ENCODE data around the gene KNG1. TPM values are rescaled to one million over a fixed set of nuclear protein-coding genes. Genes with fewer than 3 reads are reported as not detected.

KNG1 gene
- not detected in 2 replicates for total RNA-seq

DNA sequence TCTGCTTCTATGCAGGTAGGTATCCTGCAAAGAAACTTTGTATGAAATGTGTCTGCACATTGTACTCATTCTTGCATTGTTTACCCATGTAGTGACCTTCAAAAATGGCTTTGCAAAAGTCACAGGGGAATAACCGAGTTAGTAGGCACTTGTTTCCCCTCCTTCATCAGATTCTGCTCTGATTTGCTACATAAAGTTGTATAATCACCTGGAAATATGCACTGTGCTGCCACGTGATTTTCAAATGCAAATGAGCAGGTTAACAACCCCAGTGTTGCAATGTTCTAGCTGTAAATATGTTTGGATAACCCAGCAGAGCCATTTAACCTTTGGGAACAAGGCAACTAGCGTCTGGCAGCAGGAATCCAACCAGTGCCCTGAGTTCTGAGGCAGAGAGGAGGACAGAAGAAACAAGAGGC, at the start of gene KNG1:
Gene KNG1, plus strand, starts transcription at position 321 of the 419 bp plus-strand sequence. CDS start 184 bp downstream, outside the sequence.

DNA sequence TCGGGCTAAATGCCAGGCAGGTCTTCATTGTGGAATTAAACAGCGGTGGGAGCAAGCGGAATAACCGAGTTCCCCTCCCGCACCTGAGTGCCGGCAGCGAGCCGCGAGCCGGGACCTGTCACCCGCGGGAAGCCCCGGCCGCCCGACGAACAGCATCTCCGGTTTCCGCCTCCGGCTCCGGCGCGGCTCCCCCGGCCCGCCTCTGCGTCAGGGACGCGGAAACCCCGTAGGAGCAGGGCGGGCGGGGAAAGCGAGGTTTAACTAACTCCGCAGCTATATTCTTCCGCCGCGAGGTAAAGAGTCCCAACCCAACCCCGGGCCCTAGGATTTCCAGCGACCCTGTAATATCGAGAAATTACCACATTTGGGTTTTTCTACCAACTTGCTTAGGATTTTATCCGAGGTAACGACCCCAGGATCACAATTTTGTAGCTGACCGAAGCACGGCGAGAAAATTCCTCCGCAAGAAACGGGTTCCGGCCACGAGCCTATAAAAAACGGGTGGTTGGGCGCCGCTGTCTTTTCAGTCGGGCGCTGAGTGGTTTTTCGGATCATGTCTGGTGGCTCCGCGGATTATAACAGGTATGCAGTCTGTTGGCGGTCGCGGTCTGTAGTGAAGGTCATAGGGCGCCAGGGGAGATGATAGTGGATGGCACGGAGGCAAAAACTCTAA, 66.0 kb downstream of the KNG1 start, which contains the start of gene EIF4A2:
Gene EIF4A2, plus strand, starts transcription at position 520 of the 673 bp plus-strand sequence. Its CDS starts 34 bp downstream, at position 554.

Small RNAs within 50 kb of the gene (small RNA-seq; reads per million reads assigned to genes)
- gene RF00092 (not detected), gene RNU6-1105P (not detected), gene SNORA4 (not detected), gene SNORA63 (not detected), gene SNORA81 (not detected), gene SNORD2 (not detected)

Other genes starting within 250 kb of the KNG1 start
- 1.8 and 2.3 TPM in 2 replicates for gene CRYGS, start 173.0 kb upstream of the KNG1 start, total RNA-seq
- gene TBCCD1, start 150.0 kb upstream of the KNG1 start, total RNA-seq: 14.7 and 19.7 TPM in 2 replicates
- gene DNAJB11, start 146.6 kb upstream of the KNG1 start, total RNA-seq: 26.1 and 37.9 TPM in 2 replicates
- gene AHSG, start 104.3 kb upstream of the KNG1 start, total RNA-seq: not detected in 2 replicates
- not detected in 2 replicates for gene FETUB, start 77.0 kb upstream of the KNG1 start, total RNA-seq
- not detected in 2 replicates for gene HRG, start 51.3 kb upstream of the KNG1 start, total RNA-seq
- gene EIF4A2, start 66.2 kb downstream of the KNG1 start, total RNA-seq: 344 and 390 TPM in 2 replicates
- 24.3 and 38.5 TPM in 2 replicates for gene RFC4, start 89.1 kb downstream of the KNG1 start, total RNA-seq
- not detected in 2 replicates for gene ADIPOQ, start 125.4 kb downstream of the KNG1 start, total RNA-seq
- 0.73 and 0.78 TPM in 2 replicates for gene ST6GAL1, start 213.2 kb downstream of the KNG1 start, total RNA-seq

Data from subcutaneous preadipocyte (primary cell).